Measurements from ENCODE around the gene PKN2.
"Not testable (repeated sequence)": the region's sequence is repeated elsewhere in the genome, so short reads cannot be mapped to it uniquely, and the experiment has no call there.

DNA sequence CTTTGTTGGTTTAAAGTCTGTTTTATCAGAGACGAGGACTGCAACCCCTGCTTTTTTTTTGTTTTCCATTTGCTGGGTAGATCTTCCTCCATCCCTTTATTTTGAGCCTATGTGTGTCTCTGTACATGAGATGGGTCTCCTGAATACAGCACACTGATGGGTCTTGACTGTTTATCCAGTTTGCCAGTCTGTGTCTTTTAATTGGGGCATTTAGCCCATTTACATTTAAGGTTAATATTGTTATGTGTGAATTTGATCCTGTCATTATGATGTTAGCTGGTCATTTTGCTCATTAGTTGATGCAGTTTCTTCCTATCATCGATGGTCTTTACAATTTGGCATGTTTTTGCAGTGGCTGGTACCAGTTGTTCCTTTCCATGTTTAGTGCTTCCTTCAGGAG is 32.5 kb downstream of the PKN2 start:
- TF ChIP-seq, protein P1, sequence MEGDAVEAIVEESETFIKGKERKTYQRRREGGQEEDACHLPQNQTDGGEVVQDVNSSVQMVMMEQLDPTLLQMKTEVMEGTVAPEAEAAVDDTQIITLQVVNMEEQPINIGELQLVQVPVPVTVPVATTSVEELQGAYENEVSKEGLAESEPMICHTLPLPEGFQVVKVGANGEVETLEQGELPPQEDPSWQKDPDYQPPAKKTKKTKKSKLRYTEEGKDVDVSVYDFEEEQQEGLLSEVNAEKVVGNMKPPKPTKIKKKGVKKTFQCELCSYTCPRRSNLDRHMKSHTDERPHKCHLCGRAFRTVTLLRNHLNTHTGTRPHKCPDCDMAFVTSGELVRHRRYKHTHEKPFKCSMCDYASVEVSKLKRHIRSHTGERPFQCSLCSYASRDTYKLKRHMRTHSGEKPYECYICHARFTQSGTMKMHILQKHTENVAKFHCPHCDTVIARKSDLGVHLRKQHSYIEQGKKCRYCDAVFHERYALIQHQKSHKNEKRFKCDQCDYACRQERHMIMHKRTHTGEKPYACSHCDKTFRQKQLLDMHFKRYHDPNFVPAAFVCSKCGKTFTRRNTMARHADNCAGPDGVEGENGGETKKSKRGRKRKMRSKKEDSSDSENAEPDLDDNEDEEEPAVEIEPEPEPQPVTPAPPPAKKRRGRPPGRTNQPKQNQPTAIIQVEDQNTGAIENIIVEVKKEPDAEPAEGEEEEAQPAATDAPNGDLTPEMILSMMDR (IDR thresholded peaks at IDR 0.05), result not testable (repeated sequence)
- TF ChIP-seq EZH2 (IDR thresholded peaks at IDR 0.05; ENCODE audit: borderline replicate concordance, insufficient read depth, low read depth, low read length, poor library complexity, severe bottlenecking), result not testable (repeated sequence)
